ENCODE measurements around the gene DISP2.

Gene DISP2

DNA sequence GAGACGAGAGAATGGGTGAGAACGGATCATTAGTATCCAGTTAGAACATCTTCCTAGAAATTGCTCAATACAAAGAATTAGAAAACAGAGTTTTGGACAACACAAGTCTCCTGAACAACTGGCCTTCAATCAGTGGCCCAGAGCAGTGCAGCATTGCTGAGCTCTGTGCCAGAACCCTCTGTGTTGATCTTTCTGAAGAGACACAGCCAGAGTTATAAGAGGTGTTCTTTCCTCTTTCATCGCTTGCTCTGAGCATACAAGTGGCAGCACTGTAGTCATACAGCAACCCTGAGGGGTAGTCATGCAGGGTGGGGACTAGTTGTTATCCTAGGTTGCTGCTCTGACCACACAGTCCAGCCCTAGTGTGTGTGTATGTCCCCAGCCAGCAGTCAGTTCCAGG is 28.5 kb downstream of the DISP2 start:
- no peak overlapping the region for H3K27ac ChIP-seq (ENCODE audit: low read length)

DNA sequence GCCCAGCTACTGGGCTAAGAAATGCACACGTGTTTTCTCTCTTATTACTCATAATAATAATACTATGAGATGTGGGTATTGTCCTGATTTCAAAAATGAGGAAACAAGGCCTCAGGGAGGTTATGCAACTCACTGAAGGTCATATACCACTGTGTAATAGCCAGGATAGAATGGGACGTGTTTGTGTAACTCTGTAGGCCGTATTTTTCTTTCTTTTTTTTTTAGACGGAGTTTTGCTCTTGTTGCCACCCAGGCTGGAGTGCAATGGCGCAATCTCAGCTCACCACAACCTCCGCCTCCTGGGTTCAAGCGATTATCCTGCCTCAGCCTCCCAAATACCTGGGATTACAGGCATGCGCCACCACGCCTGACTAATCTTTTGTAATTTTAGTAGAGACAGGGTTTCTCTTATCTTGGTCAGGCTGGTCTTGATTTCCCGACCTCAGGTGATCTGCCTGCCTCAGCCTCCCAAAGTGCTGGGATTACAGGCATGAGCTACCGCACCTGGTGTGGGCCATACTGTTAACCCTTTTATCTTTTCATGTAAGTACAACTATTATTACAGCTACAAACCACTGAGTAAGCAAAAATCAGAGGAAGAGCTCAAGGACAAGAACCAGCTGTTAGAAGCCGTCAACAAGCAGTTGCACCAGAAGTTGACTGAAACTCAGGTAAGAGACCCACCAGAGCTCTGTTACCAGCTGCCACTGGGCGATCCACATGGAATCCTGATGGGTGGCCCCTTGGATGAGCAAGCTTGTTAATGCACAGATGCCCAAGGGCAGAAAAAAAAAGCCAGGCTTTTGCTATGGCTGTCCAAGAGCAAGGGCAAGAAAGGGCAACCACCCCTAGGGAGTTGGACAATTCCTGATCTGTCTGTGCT is 31.2 kb downstream of the DISP2 start:
- Histone ChIP-seq H3K79me2 (ENCODE audit: insufficient read depth, low read length) (peaks cover 26% of the 10 kb centered on the region), H3K27me3 (ENCODE audit: insufficient read depth, low read length, poor library complexity) (no peaks in the 10 kb centered on the region), H3K9ac (ENCODE audit: low read depth, low read length) (no peak overlapping the region), H3K27ac (ENCODE audit: low read length) (no peak overlapping the region), H3K4me3 (ENCODE audit: low read depth in 1 of 2, low read length in 2 of 2) (no peak overlapping the region), H2AFZ (ENCODE audit: low read depth, low read length) (no peak overlapping the region), H4K20me1 (ENCODE audit: insufficient read depth, low read length) (peaks cover 8% of the 10 kb centered on the region; the same call in 1 of the 2 replicates), H3K4me1 (ENCODE audit: insufficient read depth, low read length) (peaks cover 12% of the 10 kb centered on the region), H3K36me3 (ENCODE audit: insufficient read depth, low read length) (peaks cover 85% of the 10 kb centered on the region), H3K9me3 (ENCODE audit: insufficient read depth, low read length, severe bottlenecking) (no peaks in the 10 kb centered on the region), H3K4me2 (ENCODE audit: insufficient read depth, low read length) (no peak overlapping the region)
- no peak for DNase-seq
- TF ChIP-seq EZH2 (IDR thresholded peaks at IDR 0.05; ENCODE audit: borderline replicate concordance, low read depth, low read length, severe bottlenecking) (no peak), CTCF (IDR thresholded peaks at IDR 0.05; ENCODE audit: borderline replicate concordance, extremely low read depth, low read length, poor library complexity, severe bottlenecking) (no peak)
- no peak for ATAC-seq (ENCODE audit: insufficient read depth, low read depth)

More for the DNA sequence above, 28.5 kb downstream of the DISP2 start:
- H3K4me2 ChIP-seq (ENCODE audit: insufficient read depth, low read length) = no peak overlapping the region
- no peaks in the 10 kb centered on the region for H3K9me3 ChIP-seq (ENCODE audit: insufficient read depth, low read length, severe bottlenecking)
- H3K4me3 ChIP-seq (ENCODE audit: low read depth in 1 of 2, low read length in 2 of 2) = no peak overlapping the region
- H4K20me1 ChIP-seq (ENCODE audit: insufficient read depth, low read length) = peaks cover 8% of the 10 kb centered on the region; the same call in 1 of the 2 replicates
- H3K4me1 ChIP-seq (ENCODE audit: insufficient read depth, low read length) = peaks cover 25% of the 10 kb centered on the region
- H3K9ac ChIP-seq (ENCODE audit: low read depth, low read length) = no peak overlapping the region
- DNase-seq (no peak), ATAC-seq (ENCODE audit: insufficient read depth, low read depth) (no peak)
- H2AFZ ChIP-seq (ENCODE audit: low read depth, low read length) = no peak overlapping the region
- TF ChIP-seq EZH2 (IDR thresholded peaks at IDR 0.05; ENCODE audit: borderline replicate concordance, low read depth, low read length, severe bottlenecking) (no peak), CTCF (IDR thresholded peaks at IDR 0.05; ENCODE audit: borderline replicate concordance, extremely low read depth, low read length, poor library complexity, severe bottlenecking) (no peak)
- peaks cover 39% of the 10 kb centered on the region for H3K79me2 ChIP-seq (ENCODE audit: insufficient read depth, low read length)
- H3K36me3 ChIP-seq (ENCODE audit: insufficient read depth, low read length) = peaks cover 60% of the 10 kb centered on the region
- no peaks in the 10 kb centered on the region for H3K27me3 ChIP-seq (ENCODE audit: insufficient read depth, low read length, poor library complexity)

GRCh38 chr15:40389824-40390595 is 32.0 kb downstream of the DISP2 start:
- Histone ChIP-seq H3K9me3 (ENCODE audit: insufficient read depth, low read length, severe bottlenecking) (no peaks in the 10 kb centered on the region), H3K4me2 (ENCODE audit: insufficient read depth, low read length) (no peak overlapping the region), H3K27ac (ENCODE audit: low read length) (no peak overlapping the region), H3K79me2 (ENCODE audit: insufficient read depth, low read length) (peaks cover 18% of the 10 kb centered on the region), H3K9ac (ENCODE audit: low read depth, low read length) (no peak overlapping the region), H3K27me3 (ENCODE audit: insufficient read depth, low read length, poor library complexity) (no peaks in the 10 kb centered on the region), H4K20me1 (ENCODE audit: insufficient read depth, low read length) (peaks cover 5% of the 10 kb centered on the region; the same call in 1 of the 2 replicates), H3K4me3 (ENCODE audit: low read depth in 1 of 2, low read length in 2 of 2) (no peak overlapping the region), H3K4me1 (ENCODE audit: insufficient read depth, low read length) (peaks cover 4% of the 10 kb centered on the region), H3K36me3 (ENCODE audit: insufficient read depth, low read length) (peaks cover 84% of the 10 kb centered on the region), H2AFZ (ENCODE audit: low read depth, low read length) (no peak overlapping the region)
- ATAC-seq (ENCODE audit: insufficient read depth, low read depth) (no peak), DNase-seq (no peak)
- TF ChIP-seq CTCF (IDR thresholded peaks at IDR 0.05; ENCODE audit: borderline replicate concordance, extremely low read depth, low read length, poor library complexity, severe bottlenecking) = no peak
- no peak for TF ChIP-seq EZH2 (IDR thresholded peaks at IDR 0.05; ENCODE audit: borderline replicate concordance, low read depth, low read length, severe bottlenecking)
